SK-N-MC (cell line): ENCODE data around the gene DNAAF1.
A peak's percentile ranks its signal among the peaks of the same experiment; 100 is the strongest.

Source experiments
- EZH2 ChIP-seq: fragments of 200-600 bp; sonication (generic); IDR thresholded peaks from one replicate; pipeline ENCODE4 v1.6.1; 2017; ENCODE audit warnings: antibody characterized with exemption
- FOXP2 ChIP-seq: optimal IDR thresholded peaks from 2 replicates; pipeline ENCODE3; 2011; ENCODE audit warnings: mild to moderate bottlenecking, moderate library complexity; ENCODE audit not compliant: insufficient read depth; ENCODE audit errors: extremely low read length, control extremely low read depth
- POLR2AphosphoS5 ChIP-seq: IDR thresholded peaks from 2 replicates; pipeline ENCODE4 v1.6.1; 2012; ENCODE audit warnings: mild to moderate bottlenecking, low read depth, low read length, borderline replicate concordance

- TF ChIP-seq EZH2, result no peak
- TF ChIP-seq POLR2AphosphoS5, result no peak; the same call in 1 of the 2 replicates
- peak; percentile 39 for TF ChIP-seq FOXP2
Observed at GRCh38 chr16:84116720-84117493, 28.2 kb upstream of the DNAAF1 start, which contains the start of gene MBTPS1.
